NCI-H82 (cell line): ENCODE results near the gene RDH13.
"Not testable (repeated sequence)": the region's sequence is repeated elsewhere in the genome, so short reads cannot be mapped to it uniquely, and the experiment has no call there.

Source experiments
- DNase-seq: peaks from one replicate; lab custom pipeline; 2025; lab: John Stamatoyannopoulos, UW

Gene RDH13

DNA sequence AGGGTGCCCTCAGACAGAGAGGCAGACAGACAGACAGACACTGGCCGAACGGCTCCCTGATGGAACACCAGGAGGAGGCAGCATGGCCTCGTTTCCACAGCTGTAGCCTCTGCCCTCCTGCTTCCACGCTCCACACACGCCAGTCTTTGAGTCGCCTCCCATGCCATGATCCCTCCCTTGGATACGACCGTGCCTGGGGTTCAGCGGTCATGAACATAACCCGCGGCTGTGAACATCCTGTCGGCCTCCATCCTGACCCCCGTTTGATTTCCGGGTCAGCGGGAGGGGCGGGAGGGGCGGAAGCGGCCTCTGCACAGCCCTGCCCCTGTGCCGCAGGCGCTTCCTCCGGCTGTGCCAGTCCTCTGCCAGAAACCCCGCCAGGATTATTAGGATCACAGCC is 48.2 kb downstream of the RDH13 start:
- DNase-seq, result no peak

DNA sequence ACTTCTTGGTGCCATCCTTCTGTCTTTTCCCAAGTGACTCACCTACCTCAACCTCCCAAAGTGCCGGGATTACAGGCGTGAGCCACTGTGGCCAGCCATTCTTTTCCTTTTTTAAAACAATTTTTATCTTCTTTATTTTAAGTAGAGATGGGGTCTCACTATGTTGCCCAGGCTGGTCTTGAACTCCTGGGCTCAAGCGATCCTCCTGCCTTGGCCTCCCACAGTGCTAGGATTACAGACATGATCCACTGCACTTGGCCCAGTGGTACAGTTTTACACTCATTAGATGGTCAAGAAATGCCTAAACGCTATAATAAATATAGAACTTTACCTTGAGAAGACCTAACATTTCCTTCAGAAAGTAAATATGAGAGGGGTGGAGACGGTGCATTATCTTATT is 49.4 kb downstream of the RDH13 start:
- no peak for DNase-seq

DNA sequence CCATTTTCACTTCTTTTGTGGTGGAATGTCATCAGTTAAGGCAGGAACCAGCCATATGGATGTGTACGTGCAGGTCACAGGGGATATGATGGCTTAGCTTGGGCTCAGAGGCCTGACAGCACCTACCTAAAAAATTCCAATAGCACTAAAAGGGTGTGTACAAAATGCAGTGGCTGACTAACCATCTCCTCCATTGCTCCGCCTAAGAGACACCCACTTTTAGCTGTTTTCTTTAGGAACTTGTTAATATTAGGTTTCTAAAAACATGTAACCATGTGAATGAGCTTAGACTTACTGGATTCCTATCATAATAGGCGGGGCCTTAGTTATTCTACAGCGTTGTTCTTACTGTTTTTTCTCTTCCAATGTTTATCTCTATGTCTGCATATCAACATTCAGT is 50.6 kb downstream of the RDH13 start:
- no peak for DNase-seq

DNA sequence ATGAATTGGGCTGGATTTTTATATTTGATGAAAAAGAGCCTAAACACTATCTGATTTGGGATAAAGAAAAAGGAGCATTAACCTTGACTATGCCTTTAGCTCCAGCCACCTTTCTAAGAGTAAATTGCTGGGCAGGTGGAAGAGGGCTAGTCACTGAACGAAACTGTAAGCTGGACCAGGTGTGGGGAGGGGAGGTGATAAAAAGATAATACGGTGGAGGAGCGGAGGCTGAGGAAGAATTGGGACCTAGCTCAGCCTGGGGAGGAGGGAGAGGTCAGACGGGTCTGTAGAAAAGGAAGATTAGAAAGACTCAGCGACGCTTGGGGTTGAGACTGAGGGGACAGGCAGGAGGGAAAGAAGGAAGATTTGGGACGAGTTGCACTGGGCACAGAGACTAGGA is 52.4 kb downstream of the RDH13 start:
- not testable (repeated sequence) for DNase-seq

DNA sequence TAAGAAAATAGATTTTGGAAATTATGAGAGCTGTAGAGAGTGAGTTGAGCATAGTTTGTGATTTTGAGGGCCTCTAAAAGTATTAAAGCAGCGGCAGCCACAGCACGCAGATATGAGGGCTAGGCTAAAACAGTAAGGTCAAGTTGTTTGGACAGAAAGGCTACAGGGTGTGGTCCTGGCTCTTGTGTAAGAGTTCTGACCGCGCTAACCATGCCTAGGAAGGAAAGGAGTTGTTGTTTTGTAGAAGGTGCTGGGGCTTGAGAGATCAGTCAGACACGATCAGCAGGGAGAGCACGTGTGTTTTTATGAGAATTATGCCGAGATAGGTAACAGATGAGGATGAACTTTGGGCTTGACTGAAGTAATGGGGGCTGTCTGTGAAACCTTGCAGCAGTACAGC is 54.2 kb downstream of the RDH13 start:
- DNase-seq, result not testable (repeated sequence)

DNA sequence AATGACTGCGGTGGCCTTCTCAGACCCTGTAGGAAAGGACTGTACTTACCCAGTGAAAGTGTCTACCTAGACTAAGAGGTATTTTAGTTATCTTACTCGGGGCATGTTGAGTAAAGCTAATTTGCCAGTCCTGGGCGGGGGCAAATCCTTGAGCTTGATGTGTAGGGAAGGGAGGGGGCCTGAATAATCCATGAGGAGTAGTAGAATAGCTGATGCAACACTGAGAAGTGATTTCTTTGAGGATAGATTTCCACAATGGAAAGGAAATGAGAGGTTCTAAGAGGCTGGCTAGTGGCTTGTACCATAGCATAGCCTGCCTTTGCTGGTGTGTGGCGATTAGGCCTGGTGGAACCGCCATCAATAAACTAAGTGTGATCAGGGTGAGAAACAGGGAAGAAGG is 54.8 kb downstream of the RDH13 start:
- not testable (repeated sequence) for DNase-seq

DNA sequence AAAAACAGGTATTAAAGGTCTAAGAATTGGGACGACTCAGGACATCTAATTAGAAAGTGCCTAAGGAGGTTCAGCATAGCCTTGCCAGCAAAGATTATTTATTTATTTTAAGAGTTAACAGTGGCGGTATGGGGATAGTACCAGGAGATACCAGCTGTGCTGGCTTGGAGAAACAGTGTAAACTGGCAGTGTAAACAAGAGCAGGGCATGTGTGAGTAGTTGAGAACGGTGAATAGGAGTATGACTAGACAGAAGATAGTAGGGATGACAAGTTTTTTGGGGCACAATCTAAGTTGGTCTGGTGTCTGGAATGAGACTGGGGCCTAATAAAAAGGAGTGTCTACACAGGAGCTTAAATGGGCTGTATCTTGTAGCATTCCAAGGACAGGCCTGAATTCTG is 55.4 kb downstream of the RDH13 start:
- not testable (repeated sequence) for DNase-seq

DNA sequence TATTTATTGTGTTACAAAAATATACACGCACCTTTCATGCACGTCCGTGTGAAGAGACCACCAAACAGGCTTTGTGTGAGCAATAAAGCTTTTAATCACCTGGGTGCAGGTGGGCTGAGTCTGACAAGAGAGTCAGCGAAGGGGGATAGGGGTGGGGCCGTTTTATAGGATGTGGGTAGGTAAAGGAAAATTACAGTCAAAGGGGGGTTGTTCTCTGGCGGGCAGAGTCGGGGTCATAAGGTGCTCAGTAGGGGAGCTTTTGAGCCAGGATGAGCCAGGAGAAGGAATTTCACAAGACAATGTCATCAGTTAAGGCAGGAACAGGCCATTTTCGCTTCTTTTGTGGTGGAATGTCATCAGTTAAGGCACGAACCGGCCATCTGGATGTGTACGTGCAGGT is 56.2 kb downstream of the RDH13 start:
- not testable (repeated sequence) for DNase-seq

DNA sequence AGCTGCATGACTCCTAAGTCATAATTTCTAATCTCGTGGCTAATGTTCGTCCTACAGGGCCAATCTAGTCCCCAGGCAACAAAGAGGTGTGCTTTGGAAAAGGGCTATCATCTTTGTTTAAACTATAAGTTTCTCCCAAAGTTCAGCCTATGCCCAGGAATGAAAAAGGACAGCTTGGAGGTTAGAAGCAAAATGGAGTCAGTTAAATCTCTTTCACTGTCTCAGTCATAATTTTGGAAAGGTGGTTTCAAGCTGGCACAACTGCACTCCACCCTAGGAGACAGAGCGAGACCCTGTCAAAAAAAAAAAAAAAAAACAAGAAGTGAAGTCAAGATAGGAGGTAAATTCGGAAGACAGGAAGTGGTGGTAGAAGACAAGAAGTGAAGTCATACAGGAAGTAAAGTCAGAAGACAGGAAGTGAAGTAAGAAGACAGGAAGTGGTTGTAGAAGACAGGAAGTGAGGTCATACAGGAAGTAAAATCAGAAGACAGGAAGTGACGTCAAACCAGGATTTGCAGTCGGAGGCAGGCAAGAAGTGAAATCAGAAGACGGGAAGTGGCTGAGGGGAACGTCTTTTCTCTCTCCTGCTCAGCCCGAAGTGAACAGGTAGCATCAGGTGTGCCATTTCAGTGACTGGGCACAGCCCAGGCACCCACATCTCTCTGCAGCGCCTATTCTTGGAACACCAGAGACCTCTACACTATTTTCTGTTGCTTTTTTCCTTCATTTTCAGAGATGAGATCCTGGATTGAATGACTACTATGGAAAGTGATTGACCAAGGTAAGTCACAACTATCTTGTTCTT is 57.1 kb downstream of the RDH13 start:
- DNase-seq, result peak; percentile 30

DNA sequence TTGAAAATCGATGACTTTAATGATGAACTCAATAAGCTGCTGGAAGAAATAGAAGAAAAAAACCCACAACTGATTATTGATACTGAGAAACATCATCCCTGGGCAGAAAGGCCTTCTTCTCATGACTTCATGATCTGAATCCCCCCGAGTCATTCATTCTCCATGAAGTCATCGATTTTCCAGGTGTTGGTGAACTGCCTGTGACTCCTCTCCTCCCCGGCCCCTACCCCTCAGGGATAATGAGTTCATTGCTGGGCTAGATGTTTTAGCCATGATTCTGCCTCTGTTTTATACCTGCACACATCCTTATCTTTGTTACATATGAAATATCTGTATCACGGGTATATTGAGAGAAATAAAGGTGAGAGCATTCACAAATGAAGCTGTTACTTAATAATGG is 62.2 kb downstream of the RDH13 start:
- DNase-seq, result no peak

DNA sequence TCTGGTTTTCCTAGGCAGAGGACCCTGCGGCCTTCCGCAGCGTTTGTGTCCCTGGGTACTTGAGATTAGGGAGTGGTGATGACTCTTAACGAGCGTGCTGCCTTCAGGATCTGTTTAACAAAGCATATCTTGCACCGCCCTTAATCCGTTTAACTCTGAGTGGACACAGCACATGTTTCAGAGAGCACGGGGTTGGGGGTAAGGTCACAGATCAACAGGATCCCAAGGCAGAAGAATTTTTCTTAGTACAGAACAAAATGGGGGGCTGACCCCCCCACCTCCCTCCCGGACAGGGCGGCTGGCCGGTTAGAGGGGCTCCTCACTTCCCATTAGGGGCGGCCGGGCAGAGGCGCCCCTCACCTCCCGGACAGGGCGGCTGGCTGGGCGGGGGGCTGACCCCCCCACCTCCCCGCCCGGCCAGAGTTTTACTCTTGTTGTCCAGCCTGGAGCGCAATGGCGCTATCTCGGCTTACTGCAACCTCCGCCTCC is 64.2 kb downstream of the RDH13 start:
- DNase-seq, result not testable (repeated sequence)

DNA sequence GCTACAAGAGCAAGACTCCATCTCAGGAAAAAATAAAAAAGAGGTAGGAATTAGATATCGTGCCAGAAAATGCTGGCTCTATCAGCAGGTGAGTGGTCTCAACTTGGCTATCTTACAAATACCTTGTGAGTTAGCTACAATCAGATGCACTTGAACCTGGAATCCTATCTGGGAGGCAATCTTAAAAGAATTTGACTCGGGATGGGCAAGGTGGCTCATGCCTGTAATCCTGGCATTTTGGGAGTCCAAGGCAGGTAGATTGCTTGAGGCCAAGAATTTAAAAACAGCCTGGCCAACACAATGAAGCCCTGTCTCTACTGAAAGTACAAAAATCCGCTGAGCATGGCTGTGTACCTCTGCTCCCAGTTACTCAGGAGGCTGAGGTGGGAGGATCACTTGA is 67.4 kb downstream of the RDH13 start:
- no peak for DNase-seq
